GM19455 (cell line): ENCODE measurements around the gene CDK14.
"Not testable (repeated sequence)": the region's sequence is repeated elsewhere in the genome, so short reads cannot be mapped to it uniquely, and the experiment has no call there.

Source experiments
- ATAC-seq: cut with Tn5 transposase; IDR thresholded peaks from one replicate; pipeline ENCODE4 v1.9.1; 2021; ENCODE audit not compliant: unreplicated experiment

Gene CDK14

DNA sequence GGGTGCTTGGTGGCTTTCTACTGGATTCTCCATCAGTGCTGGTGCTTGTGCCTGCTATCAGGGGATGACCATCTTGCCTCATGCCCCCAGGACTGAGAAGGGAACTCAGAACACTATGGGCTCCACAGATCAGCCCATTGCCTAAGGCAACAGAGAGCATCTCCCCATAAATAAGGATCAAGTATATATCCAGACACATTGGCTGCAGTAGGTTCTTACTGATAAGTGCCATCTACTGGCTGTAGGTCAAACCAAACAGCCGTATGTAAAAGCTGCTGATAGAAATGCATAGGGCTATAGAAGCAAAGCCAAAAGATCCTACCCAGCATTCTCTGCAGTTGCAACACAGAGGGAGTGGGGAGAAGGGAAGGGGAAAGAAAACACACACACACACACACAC lies 153.7 kb downstream of the CDK14 start:
- ATAC-seq, result no peak

DNA sequence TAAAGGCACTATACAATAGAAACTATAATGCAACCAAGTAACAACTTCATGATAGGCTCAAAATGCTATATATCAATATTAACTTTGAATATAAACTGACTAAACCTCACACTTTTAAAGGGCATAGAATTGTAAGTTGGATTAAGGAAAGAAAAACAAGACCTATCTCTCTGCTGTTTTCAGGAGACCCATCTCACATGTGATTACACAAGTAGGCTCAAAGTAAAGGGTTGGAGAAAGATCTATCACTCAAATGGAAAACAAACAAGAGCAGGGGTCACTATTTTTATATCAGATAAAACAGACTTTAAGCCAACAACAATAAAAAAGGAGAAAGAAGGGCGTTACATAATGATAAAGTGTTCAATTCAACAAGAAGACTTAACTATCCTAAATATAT lies 155.5 kb downstream of the CDK14 start:
- ATAC-seq, result no peak

DNA sequence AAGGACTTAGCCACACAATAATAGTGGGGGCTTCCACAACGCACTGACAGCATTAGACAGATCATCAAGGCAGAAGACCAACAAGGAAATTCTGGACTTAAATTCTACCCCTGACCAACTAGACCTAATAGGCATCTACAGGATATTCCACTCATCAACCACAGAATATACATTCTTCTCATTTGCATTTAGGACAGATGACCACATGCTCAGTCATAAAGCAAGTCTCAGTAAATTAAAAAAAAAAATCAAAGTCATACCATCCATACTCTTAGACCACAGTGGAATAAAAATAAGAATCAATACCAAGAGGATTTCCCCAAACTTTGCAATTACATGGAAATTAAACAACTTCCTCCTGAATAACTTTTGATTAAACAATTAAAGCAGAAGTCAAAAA lies 155.9 kb downstream of the CDK14 start:
- no peak for ATAC-seq

DNA sequence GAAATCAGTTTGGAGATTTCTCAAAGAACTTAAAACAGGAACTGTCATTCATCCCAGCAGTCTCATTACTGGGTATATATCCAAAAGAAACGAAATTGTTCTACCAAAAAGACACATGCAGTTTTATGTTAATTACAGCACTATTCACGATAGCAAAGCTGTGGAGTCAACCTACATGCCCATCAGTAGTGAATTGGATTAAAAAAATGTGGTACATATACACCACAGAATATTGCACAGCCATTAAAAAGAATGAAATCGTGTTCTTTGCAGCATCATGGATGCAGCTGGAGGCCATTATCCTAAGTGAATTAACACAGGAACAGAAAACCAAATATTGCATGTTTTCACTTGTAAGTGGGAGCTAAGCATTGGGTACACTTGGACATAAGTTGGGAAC lies 158.9 kb downstream of the CDK14 start:
- ATAC-seq, result no peak

DNA sequence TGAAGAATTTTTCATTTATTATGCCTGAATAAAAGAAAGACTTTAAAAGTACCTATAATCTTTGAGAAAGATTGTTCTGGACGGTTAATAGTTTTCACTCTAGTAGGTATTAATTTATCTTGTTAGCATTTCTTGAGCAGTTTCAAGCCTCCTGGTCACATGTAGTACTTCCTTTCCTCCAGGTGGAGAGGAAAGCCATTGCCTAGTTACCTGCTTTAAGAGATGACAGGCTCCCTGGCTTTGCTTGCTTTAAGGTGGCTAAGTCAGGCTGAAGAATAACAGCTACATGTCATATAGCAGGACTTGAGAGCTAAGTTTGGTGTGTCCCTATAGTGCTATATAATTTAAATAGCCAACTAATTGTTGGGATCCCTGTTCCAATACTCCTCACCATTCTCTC lies 160.2 kb downstream of the CDK14 start:
- ATAC-seq, result no peak

DNA sequence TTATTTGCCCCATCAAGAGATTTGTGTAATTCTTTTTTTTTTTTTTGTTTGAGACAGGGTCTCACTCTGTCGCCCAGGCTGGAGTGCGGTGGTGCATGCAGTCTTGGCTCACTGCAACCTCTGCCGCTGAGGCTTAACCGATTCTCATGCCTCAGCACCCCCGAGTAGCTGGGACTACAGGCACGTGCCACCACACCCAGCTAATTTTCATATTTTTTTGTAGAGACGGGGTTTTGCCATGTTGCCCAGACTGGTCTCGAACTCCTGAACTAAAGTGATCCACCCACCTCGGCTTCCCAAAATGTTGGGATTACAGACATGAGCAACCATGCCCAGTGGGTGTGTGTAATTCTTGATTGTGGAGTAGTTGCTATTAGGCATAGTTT lies 161.4 kb downstream of the CDK14 start:
- ATAC-seq, result not testable (repeated sequence)

DNA sequence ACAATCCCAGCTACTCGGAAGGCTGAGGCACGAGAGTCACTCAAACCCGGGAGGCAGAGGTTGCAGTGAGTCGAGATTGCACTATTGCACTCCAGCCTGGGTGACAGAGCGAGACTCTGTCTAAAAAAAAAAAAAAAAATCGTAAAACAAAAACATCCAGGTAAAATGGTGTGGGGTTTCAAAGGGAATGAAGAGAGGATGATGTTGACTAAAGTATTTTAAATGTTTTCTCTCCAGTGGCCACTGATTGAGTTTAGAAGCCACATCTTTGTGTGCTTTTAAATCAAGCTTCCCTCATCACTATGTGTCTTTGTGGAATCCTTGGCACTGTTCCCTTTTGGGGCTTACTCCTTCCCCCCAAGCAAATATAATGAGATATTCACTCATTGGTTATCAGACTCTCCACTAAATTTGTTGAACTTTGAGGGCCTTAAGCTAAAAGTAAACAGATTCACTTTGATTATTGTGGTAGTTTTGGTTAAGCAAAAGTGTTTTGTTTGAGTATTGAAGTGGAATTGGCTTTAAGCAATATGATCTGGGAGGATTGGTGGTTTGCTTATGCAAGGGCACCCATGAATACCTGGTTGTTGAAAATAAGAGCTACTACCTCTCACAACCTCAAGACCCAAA lies 162.9 kb downstream of the CDK14 start:
- ATAC-seq, result no peak

DNA sequence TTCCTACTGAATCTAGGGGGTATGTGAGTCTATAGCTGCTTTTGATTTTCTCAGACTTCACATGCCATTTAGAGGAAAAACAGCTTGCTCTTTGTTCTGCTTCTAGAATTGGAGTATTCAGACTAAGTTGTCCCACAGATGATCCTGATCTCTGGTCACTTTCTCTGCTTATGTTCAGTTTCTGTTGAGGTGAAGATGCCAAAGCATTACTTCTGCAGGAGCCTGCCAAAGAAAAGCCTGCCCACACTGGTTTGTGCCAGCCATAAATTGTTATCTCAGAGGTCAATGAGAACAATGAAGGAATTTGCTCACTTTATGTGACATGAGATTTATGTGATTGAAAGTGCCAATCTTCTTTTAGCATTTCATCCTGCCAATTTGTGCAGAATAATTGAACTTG lies 163.6 kb downstream of the CDK14 start:
- ATAC-seq, result no peak

DNA sequence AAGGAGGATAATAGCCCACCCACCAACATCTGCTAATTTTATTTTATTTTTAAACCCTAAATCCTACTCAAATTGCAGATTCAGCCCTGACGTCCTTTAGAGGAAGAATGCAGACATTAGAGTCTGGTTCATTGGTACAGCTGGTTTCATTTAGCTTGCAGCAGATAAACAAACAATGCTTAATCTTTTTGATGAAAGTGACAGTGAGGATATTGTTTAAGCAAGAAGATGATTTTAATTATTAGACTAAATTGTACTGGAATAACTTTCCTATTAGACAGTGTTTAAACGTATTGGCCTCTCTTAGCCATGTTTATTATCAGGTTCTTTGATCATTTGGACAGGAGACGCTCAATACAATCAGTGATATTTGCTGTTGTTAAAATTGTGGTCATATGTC lies 164.8 kb downstream of the CDK14 start:
- ATAC-seq, result no peak

DNA sequence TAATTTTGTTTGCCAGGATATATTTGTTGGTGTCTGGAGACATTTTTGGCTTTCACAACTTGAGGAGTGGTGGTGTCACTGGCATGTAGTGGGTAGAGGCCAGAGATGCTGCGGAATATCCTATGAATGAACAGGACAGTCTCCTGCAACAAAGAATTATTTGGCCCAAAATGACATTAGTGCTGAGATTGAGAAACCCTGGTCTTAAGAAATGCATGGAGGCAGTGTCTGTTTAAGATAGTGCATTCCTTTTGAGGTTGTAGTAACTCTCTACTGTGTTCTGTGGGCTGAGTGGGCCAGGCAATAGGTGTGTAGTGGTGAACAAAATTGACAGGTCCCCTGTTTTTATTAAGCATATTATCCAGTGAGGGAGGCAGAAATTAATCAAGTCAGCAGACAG lies 165.5 kb downstream of the CDK14 start:
- ATAC-seq, result no peak

DNA sequence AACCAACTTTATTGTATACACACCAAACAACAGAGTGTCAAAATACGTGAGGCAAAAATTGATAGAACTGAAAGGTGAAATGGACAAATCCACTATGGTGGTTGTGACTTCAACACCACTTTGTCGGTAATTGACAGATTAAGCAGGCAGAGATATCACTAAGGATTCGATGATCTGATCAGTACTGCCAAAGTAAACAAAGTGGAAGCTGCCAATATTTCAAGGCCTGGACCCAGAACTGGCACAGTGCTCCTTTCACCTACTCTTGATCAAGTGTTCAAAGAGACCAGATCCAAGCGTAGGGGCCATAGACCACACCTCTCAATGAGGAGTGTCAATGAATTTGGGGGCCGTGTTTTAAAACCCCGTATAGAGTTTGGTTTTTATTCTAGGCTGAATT lies 167.0 kb downstream of the CDK14 start:
- no peak for ATAC-seq

DNA sequence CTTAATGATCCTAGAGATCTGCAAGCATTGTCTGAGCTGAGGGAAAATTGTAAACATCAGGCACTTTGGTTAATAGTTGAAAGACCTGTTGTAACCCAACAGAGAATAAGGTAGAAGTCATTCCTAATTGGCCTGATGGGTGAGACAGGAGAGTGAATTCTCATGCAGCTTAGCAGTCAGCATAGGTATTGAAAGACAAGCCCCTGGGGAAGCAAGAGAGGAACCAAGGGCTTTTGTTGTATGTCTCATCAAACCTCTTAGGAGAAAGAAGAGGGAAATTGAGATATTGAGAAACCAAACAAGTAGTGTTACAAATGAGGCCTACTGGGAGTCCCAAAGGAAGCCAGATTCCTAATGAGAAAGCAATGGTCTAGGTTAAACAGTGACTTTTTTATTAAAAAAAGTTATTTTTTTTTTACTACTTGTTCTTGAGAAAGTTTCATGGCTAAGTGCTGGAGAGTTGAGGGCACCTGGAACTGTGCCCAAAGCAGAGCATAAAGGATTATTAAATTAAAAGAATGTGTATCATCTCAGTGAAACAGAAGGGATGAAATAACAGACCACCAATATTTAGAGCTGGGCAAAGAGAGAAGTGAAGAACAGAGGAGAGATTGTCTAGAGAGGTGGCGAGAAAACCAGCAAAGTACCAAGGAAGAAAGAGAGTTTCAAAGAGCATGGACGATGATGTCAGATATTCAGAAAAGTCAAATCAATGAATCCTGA lies 168.9 kb downstream of the CDK14 start:
- ATAC-seq, result no peak

DNA sequence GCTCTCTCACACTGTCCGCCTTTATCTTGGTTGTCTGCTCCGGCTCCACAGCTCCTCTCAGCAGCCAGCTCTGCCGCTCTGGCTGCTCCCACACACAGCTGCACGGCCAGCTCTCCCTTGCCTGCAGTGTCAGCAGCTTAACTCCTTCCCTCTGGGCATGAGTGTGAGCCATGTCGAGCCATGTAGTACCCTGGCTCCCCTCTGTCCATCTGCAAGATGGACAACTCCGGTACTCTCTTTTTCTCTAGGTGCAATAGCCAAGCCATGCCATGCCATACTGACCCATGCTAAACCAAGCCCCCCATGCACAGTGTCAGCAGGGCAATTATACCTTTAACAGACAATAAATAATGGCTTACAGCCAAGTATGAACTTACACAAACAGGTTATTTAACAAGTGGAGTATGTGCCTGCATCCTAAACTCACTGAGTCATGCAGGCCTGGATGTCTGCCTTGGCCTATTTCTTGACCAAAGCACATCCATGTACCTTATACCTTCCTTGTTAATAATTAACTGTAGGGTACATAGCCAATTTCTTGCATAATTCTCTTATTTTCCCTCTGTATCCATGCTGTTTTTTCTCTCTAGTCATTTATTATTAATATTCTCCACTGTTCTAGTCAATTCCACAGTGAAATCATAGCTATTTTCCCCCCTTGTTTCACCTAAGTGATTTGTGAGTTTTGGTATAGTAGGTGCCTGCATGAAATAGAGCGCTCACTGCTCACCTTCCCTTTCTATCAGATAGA lies 170.9 kb downstream of the CDK14 start:
- ATAC-seq, result no peak

DNA sequence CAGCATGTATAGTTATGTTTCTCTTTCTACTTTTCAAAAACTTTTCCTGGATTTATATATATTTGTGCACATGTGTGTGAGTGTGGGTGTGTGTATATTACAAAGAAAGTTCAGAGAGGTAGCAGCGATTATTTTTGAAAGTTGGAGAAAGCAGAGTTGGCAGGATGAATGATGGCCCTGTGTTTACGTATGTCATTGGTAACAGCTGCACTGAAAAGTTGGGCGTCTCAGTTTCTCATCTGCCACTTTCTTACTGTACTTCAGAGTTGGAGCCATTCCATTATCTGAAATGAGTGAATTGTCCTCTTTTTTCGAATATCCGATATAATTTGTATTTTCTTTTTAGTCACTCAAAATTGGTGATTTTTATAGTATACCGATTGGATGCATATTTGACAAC lies 172.2 kb downstream of the CDK14 start:
- ATAC-seq, result no peak

DNA sequence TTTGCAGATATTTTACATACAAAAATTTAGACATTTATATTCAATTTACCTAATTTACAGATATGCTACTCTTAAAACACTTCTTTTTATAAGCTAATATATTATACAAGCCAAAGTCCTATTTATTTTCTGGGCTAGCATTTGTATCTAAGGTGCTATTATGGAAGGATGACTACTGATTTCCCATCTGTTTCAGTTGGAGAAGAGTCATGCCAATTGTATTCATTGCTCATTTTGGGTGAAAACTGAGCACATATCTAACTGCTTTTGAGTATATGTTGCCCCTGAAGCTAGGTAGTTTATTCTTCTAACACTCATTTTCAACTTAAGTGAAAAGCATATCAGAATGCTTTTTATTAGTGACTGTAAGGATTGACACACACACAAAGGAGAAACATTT lies 172.9 kb downstream of the CDK14 start:
- ATAC-seq, result no peak

DNA sequence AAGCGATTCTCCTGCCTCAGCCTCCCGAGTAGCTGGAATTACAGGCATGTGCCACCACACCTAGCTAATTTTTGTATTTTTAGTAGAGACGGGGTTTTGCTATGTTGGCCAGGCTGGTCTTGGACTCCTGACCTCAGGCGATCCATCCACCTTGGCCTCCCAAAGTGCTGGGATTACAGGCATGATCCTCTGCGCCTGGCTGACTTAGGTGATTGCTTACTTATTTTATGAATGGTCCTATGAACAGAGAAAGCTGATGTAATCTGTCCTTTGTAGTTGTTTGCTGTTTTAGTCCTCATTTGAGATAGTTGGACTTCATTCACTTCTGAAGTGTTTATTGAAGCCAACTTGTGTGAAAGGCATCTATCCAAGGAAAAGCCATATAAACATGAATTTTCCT lies 173.4 kb downstream of the CDK14 start:
- ATAC-seq, result not testable (repeated sequence)

DNA sequence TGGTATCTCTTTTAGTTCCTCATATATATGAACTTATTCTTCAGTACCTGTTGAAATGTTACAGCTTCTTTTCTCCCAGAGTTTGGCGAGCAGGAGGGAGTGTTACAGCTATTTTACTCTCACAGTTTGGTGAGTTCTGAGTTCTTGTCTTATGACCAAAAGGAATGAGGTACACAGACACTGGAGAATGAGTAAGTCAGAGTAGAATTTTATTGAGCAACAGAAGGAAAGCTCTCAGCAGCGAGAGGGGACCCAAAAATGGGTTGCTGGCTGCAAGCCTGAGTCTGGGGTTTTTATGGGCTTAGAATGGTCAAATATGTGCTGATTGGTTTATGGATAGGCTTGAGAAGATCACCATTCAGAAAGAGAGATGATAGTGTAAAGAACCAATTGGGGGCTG lies 175.2 kb downstream of the CDK14 start:
- ATAC-seq, result no peak

DNA sequence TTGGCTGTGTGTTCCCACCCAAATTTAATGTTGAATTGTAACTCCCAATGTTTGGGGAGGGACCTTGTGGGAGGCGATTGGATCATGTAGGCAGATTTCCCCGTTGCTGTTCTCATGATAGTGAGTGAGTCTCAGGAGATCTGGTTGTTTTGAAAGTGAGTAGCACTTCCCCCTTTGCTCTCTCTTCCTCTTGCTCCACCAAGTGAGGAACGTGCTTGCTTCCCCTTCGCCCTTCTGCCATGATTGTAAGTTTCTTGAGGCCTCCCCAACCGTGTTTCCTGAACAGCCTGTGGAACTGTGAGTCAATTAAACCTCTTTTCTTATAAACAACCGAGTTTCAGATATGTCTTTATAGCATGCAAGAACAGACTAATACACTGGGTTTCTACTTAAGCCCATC lies 176.3 kb downstream of the CDK14 start:
- ATAC-seq, result no peak

DNA sequence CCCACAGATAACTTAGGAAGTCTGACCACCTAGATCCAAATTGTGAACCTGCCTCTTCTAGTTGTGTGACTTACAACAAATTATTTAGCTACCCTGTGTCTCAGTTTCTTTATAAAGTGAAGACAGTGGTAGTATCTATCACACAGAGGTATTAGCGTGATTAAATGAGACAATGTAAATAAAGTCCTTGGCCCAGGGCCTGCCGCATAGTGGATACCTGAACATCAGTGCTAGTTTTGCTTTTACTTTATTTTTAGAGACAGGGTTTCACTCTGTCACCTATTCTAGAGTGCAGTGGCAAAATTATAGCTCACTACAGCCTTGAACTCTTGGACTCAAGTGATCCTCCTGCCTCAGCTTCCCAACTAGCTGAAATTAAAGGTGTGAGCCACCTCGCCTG lies 177.1 kb downstream of the CDK14 start:
- no peak for ATAC-seq

DNA sequence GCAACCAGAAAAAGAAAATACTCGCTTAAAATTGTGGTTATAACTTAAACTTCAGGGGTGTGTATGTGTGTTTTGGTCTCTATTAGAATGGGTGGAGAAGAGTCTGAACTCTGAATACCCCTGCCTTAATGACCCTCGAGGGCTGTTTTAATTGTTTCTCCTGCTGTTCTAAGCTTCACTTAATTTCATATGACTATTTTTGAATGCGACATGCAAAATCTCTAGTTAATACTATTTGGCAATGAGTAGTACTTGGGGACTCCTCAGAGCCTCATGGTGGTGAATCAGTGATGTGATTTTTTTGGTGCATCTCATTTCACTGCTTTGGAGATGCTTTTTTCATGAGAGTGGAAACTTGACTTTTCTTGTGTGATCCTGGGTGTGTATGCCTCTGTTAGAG lies 178.6 kb downstream of the CDK14 start:
- ATAC-seq, result no peak

DNA sequence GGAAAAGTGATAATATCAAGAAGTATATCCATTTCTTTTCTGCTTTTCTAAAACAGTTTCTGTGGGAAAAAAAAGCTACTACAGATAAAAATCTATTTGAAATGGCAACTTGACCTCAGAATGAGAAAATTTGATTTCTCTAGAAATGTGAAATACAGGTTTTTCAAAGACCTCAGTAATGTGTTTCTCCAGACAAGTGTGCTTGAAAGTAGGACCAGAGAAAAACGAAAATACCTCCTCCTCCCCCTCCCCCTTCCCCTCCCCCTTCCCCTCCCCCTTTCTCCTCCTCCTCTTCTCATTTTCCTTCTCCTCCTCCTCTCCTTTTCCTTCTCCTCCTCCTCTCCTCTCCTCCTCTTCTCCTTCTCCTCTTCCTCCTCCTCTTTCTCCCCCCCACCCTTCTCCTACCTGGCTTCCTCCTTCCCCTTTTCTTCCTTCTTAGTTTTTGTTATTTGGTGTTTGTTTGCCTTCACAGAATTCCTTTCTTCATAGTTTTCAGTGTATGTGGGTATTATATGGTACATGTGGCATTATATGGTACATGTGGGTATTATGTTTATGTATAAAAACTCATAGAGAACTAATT lies 179.4 kb downstream of the CDK14 start:
- no peak for ATAC-seq

DNA sequence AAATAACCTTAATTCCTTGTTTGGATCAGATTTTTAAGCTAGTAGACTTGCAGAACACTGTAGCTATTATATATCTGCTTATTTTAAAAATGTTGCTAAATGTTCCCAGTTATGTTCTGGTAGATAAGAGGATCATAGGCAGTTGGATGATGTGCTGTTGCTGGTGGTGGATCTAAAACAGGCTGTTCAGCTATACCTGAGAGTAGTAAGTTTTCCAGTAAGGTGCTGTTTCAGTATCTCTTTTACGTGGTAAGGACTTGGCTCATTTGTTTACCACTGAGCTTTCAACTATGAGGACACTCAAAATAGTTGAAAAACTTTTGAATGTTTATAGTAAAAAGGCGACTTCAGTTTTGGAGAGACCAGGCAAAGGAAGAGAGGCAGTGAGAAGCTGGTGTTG lies 180.9 kb downstream of the CDK14 start:
- ATAC-seq, result peak; percentile 90
